HEK293T (cell line): Measurements from ENCODE around the gene ABCG8.

Experiments
- BHLHE40 ChIP-seq: fragments of 450-650 bp; IDR thresholded peaks from 2 replicates; pipeline ENCODE4 v1.6.1; 2016; ENCODE audit warnings: mild to moderate bottlenecking, moderate library complexity, borderline replicate concordance
- CTBP1 ChIP-seq: fragments of 450-650 bp; IDR thresholded peaks from 2 replicates; pipeline ENCODE4 v1.6.1; 2016; ENCODE audit warnings: borderline replicate concordance
- ELF4 ChIP-seq: fragments of 450-650 bp; IDR thresholded peaks from 2 replicates; pipeline ENCODE4 v1.6.1; 2017; ENCODE audit warnings: antibody characterized with exemption
- FOXA1 ChIP-seq: fragments of 450-650 bp; IDR thresholded peaks from 2 replicates; pipeline ENCODE4 v1.6.1; 2016; ENCODE audit warnings: mild to moderate bottlenecking
- FOXK2 ChIP-seq: fragments of 450-650 bp; IDR thresholded peaks from 2 replicates; pipeline ENCODE4 v1.6.1; 2016; ENCODE audit warnings: mild to moderate bottlenecking
- FOXM1 ChIP-seq: fragments of 450-650 bp; IDR thresholded peaks from 2 replicates; pipeline ENCODE4 v1.6.1; 2017; ENCODE audit warnings: mild to moderate bottlenecking, borderline replicate concordance
- L3MBTL2 ChIP-seq: fragments of 450-650 bp; conservative IDR thresholded peaks from 2 replicates; pipeline ENCODE4 v1.6.1; 2016; ENCODE audit warnings: mild to moderate bottlenecking
- LEF1 ChIP-seq: fragments of 450-650 bp; IDR thresholded peaks from 2 replicates; pipeline ENCODE4 v1.6.1; 2017; ENCODE audit warnings: mild to moderate bottlenecking, borderline replicate concordance
- NFRKB ChIP-seq: fragments of 450-650 bp; IDR thresholded peaks from 2 replicates; pipeline ENCODE4 v1.6.1; 2016; ENCODE audit warnings: mild to moderate bottlenecking, moderate library complexity
- PKNOX1 ChIP-seq: fragments of 450-650 bp; IDR thresholded peaks from 2 replicates; pipeline ENCODE4 v1.6.1; 2016
- SP1 ChIP-seq: fragments of 450-650 bp; IDR thresholded peaks from 2 replicates; pipeline ENCODE4 v1.6.1; 2017
- SUZ12 ChIP-seq: fragments of 450-650 bp; IDR thresholded peaks from 2 replicates; pipeline ENCODE4 v1.6.1; 2016; ENCODE audit warnings: mild to moderate bottlenecking
- TARDBP ChIP-seq: fragments of 450-650 bp; IDR thresholded peaks from 2 replicates; pipeline ENCODE4 v1.6.1; 2016
- ZNF384 ChIP-seq: fragments of 450-650 bp; IDR thresholded peaks from 2 replicates; pipeline ENCODE4 v1.6.1; 2016

GRCh38 chr2:43897492-43897891 is 58.7 kb downstream of the ABCG8 start:
- TF ChIP-seq SP1 (no peak), BHLHE40 (no peak), ZNF384 (no peak), FOXA1 (no peak), CTBP1 (no peak), ELF4 (no peak), TARDBP (no peak), L3MBTL2 (no peak), FOXK2 (no peak), PKNOX1 (no peak), NFRKB (no peak), LEF1 (no peak), FOXM1 (no peak), SUZ12 (no peak)
